HG02884 (cell line): ENCODE results near the gene HSPG2.
A peak's percentile ranks its signal among the peaks of the same experiment; 100 is the strongest.
"Not testable (repeated sequence)": the region's sequence is repeated elsewhere in the genome, so short reads cannot be mapped to it uniquely, and the experiment has no call there.

Experiments used
- ATAC-seq: cut with Tn5 transposase; IDR thresholded peaks from one replicate; pipeline ENCODE4 v1.9.1; 2021; ENCODE audit warnings: mild to moderate bottlenecking, moderate library complexity; ENCODE audit not compliant: unreplicated experiment

The HSPG2 gene

DNA sequence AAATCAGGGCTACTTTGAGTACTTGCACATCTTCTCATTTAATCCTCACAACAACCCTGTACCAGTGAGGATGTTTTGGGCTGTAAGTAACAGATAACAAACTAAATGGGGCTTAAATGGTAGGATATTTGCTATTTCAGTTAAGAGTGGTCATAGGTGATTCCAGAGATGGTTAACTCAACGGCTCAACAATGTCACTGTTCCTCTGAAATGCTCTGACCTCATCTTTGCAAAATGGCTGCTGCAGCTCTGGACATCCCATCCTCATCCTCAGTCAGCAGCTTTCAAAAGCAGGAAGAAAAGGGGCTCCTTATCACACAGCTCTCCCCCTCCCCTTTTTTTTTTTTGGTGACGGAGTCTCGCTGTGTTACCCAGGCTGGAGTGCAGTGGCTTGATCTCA lies 123.6 kb downstream of the HSPG2 start:
- ATAC-seq = no peak

GRCh38 chr1:21811875-21812305 lies 125.2 kb downstream of the HSPG2 start, which contains the start of gene LDLRAD2:
LDLRAD2 (plus strand) TSS chr1:21812265; CDS start chr1:21812452, 187 bp downstream.
- no peak for ATAC-seq

- no peak for ATAC-seq
Measured at GRCh38 chr1:21804536-21804935, 132.6 kb downstream of the HSPG2 start.

DNA sequence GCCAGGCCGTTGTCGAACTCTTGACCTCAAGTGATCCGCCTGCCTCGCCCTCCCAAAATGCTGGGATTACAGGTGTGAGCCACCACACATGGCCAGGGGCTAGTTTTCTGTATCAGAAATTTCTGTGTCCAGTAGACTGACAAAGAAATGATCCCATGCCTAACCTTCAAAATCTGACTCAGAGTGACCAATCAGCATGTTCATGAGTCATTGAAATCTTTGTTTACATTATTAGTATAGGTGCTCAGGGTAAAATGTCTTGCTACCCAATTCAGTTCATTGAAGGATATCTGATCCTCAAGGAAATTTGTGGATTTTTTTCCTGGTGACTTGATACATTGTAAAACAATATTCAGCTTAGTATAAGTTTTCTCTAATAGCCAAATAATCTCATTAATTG lies 136.0 kb downstream of the HSPG2 start:
- no peak for ATAC-seq

DNA sequence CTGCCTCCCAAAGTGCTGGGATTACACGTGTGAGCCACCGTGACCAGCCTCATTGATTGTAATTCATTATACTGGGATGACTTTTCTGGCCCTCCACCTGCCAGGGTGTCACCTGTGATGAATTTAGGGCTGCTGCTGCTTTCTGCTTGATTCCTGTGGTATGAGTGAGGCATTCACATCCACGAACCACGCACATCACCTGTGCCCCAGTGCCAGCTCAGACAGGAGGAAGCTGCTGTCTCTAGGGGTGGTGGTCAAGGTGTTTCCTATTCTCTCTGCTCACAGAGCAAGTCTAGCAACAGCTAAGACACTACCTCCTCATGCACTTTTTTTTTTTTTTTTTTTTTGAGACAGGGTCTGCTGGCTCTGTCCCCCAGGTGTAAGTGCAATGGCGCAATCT lies 137.4 kb downstream of the HSPG2 start:
- no peak for ATAC-seq

DNA sequence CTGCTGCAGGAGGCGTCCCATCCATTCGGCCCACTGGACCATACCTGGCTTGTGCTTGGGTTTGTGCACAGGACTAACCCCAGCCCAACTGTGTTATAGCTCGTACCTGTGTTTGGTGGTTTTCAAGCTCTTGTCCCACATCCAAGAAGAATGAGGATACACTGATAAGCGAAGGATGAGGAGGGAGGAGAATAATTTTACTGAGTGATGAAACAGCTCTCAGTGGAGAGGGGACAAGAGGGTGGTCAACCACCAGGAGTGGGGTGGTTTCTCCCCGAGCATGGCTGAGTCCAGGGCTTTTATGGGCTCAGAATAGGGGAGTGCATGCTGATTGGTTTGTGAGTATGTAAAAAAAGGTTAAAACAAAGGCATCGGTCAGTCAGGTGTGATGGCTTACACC lies 142.0 kb downstream of the HSPG2 start:
- no peak for ATAC-seq

- no peak for ATAC-seq
Measured at GRCh38 chr1:21794656-21795055, 142.5 kb downstream of the HSPG2 start.

GRCh38 chr1:21793104-21793503 lies 144.0 kb downstream of the HSPG2 start:
- ATAC-seq = no peak

- no peak for ATAC-seq
Measured at GRCh38 chr1:21786640-21787039, 150.5 kb downstream of the HSPG2 start.

- ATAC-seq = not testable (repeated sequence)
Measured at GRCh38 chr1:21785764-21786163, 151.3 kb downstream of the HSPG2 start.

DNA sequence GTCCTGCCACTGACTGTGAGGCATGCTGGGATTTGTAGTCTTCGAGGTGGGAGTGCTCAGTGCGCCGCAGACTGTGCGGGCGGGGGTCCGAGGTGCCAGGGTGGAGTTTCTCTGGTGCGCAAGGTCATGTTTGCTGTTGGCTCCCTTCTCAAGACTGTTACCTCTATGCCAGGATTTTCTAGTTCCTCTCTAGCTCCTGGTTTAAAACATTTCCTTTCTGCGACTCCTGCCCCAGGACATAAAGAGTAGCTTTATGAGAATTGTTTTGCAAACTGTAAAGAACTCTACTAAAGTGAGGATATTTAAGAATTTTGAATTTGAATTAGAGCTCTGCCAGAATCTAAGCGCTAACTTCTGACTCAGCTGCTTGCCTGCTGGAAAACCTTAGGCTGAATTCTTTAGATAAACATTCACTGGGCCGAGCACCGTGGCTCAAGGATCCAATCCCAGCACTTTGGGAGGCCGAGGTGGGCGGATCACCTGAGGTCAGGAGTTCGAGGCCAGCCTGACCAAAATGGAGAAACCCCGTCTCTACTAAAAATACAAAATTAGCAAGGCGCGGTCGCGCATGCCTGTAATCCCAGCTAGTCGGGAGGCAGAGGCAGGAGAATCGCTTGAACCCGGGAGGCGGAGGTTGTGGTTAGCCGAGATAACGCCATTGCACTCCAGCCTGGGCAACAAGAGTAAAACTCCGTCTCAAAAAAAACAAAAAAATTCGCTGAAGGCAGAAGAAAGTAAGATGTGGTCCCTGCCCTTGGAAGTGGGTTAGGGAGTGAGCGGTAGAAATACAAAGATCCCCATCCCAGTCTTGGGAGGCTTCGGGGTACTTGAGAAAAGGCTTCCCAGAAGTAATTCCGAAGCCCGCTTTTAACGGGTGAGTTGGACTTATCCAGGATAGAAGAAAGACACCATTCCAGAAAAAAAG lies 153.2 kb downstream of the HSPG2 start:
- ATAC-seq = no peak

GRCh38 chr1:21782868-21783678 lies 154.0 kb downstream of the HSPG2 start, which contains the start of gene USP48:
USP48 (minus strand) TSS chr1:21783149; CDS start chr1:21782957, 192 bp downstream.
- ATAC-seq = peak; percentile 59

- peak; percentile 17 for ATAC-seq
Measured at GRCh38 chr1:21782349-21782867, 154.7 kb downstream of the HSPG2 start.

DNA sequence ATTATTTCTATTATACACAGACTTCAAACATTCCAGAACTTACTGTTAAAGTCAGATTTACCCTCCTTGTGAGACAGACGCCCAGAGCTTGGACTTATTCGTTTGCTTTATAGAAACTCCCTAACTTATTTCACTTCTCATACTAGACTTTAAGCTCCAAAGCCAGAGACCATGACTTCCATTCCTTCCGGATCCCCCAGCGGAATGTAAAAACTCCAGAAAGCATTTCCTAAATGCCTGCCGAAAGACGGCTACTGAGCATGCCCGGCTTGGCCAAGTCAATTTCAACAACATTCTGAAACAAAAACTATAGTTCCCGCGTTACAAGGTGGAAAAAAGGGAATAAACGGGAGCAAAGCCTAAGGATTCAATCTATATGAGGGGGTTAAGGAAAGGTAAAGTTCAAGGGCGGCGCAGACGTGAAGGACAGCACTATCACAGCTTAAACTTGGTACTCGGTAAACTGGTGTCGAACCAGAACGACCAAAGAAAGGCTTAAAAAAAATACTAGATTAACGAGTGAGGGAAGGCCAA lies 155.2 kb downstream of the HSPG2 start:
- no peak for ATAC-seq

DNA sequence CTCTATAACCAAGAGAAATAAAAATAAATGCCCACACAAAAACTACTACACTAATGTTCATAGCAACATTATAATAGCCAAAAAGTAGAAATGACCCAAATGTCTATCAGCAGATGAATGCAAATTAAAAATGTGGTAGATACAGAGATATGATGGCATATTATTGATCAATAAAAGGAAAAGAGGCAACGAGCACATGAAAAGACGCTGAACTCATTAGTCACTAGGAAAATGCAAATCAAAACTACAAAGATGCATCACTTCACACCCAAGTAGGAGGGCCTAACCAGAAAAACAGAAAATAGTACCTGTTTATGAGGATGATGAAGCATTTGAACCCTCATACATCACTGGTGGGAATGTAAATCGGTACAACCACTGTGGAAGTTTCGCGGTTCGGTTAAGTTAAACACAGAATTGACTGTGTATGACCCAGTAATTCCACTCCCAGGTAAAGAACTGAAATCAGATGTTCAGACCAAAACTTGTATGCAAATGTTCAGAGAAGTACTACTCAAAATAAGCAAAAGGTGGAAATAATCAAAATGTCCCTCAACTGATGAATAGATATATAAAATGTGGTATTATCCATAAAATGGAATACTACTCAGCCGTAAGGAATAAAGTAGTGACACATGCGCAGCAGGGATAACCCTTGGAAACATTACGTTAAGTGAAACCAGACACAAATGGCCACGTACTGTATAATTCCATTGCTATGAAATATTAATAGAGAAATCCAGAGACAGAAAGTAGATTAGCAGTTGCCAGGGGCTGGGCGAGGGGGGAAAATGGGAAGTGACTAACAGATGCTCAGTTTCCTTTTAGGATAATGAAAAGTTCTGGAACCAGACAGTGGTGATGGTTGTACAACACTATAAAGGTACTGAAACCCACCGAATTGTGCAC lies 157.2 kb downstream of the HSPG2 start:
- ATAC-seq = peak; percentile 32

DNA sequence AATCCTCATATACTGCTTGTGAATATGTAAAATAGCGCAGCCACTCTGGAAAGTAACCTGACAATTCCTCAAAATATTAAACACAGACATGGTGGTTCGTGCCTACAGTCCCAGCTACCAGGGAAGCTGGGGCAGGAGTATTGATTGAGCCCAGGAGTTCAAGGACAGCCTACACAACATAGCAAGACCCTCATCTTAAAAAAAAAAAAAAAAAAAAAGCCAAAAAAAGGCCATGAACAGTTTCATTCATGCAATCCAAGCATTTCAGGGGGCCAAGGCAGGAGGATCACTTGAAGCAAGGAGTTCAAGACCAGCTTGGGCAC lies 158.7 kb downstream of the HSPG2 start:
- no peak for ATAC-seq

- not testable (repeated sequence) for ATAC-seq
Measured at GRCh38 chr1:21776925-21777324, 160.2 kb downstream of the HSPG2 start.

GRCh38 chr1:21775985-21776562 lies 161.0 kb downstream of the HSPG2 start:
- no peak for ATAC-seq

GRCh38 chr1:21775550-21775914 lies 161.6 kb downstream of the HSPG2 start:
- no peak for ATAC-seq
